GM12878 (cell line): ENCODE data around the gene TGFB3. TPM values are rescaled to one million over a fixed set of nuclear protein-coding genes. Genes with fewer than 3 reads are reported as not detected.
A peak's percentile ranks its signal among the peaks of the same experiment; 100 is the strongest.

Experiments
- ATAC-seq: fragments of 200-7000 bp; cut with Tn5 transposase; 3 replicates; pipeline ENCODE4 v1.9.1; 2020; ENCODE audit warnings: mild to moderate bottlenecking, moderate library complexity
- BruUV-seq: library from RNA; stranded (reverse); fragments of 400-500 nt; replicated peaks from 2 replicates; lab custom pipeline; 2021; lab: Mats Ljungman, UMichigan
- CTCF ChIA-PET: fragments of 300-600 bp; sonication (Branson Sonifier 250); formaldehyde crosslinking; extraction: SDS; loops from one replicate; lab custom pipeline; 2021; ENCODE audit warnings: inconsistent platforms; lab: Yijun Ruan, JAX
- POLR2A ChIA-PET: fragments of 350-600 bp; formaldehyde crosslinking; extraction: SDS; loops from one replicate; lab custom pipeline; 2021; ENCODE audit warnings: inconsistent platforms; lab: Charles Lee
- RAD21 ChIA-PET: fragments of 300-600 bp; sonication (Branson Sonifier 250); formaldehyde crosslinking; loops from one replicate; lab custom pipeline; 2023; ENCODE audit warnings: antibody characterized with exemption; ENCODE audit not compliant: unreplicated experiment; lab: Charles Lee
- SMC1A ChIA-PET: fragments of 300-600 bp; sonication (Branson Sonifier 250); formaldehyde crosslinking; loops from one replicate; lab custom pipeline; 2023; ENCODE audit not compliant: unreplicated experiment, uncharacterized antibody; lab: Charles Lee
- DNase-seq: peaks from one replicate; pipeline ENCODE4 v3.0.0-alpha.2; 2011; ENCODE audit warnings: low read depth, low spot score
- FAIRE-seq: peaks from 3 replicates; lab custom pipeline; 2011; peaks lifted over from hg19 to GRCh38; lab: Jason Lieb, UNC
- H2AFZ ChIP-seq: 2 replicates; pipeline ENCODE4 v1.6.0; 2011; ENCODE audit warnings: low read depth, low read length, control low read depth; ENCODE audit not compliant: control insufficient read depth
- H3K27ac ChIP-seq: 2 replicates; pipeline ENCODE4 v1.5.1; 2011; ENCODE audit warnings: control low read depth; ENCODE audit not compliant: control insufficient read depth, insufficient read depth
- H3K27me3 ChIP-seq, 2 experiments: replicated peaks in 1 of 2; 2 replicates each; pipeline versions ENCODE4 v1.6.0 to v1.6.1; 2011; ENCODE audit warnings: low read length in 1 of 2; ENCODE audit not compliant: control insufficient read depth in 2 of 2, insufficient read depth in 2 of 2
- H3K36me3 ChIP-seq, 2 experiments: 2 replicates each; pipeline ENCODE4 v1.5.1; 2011; ENCODE audit warnings: low read length in 1 of 2; ENCODE audit not compliant: control insufficient read depth in 2 of 2, insufficient read depth in 2 of 2
- H3K4me1 ChIP-seq: 2 replicates; pipeline ENCODE4 v1.6.1; 2011; ENCODE audit warnings: mild to moderate bottlenecking, low read length, moderate library complexity, mixed read lengths; ENCODE audit not compliant: control insufficient read depth, insufficient read depth
- H3K4me2 ChIP-seq: 2 replicates; pipeline ENCODE4 v1.6.0; 2011; ENCODE audit warnings: control low read depth; ENCODE audit not compliant: control insufficient read depth, insufficient read depth
- H3K4me3 ChIP-seq: fragments of 200-600 bp; sonication (generic); 2 replicates; pipeline ENCODE4 v1.5.1; 2016
- H3K79me2 ChIP-seq: 2 replicates; pipeline ENCODE4 v1.6.0; 2011; ENCODE audit warnings: low read length; ENCODE audit not compliant: control insufficient read depth, insufficient read depth
- H3K9ac ChIP-seq: 2 replicates; pipeline ENCODE4 v1.8.0; 2011; ENCODE audit warnings: low read length, control low read depth, mixed read lengths; ENCODE audit not compliant: control insufficient read depth, insufficient read depth
- H3K9me3 ChIP-seq: replicated peaks from 3 replicates; pipeline ENCODE4 v1.5.1; 2011; ENCODE audit warnings: mild to moderate bottlenecking, low read length; ENCODE audit not compliant: control insufficient read depth, insufficient read depth
- H4K20me1 ChIP-seq: 2 replicates; pipeline ENCODE4 v1.6.0; 2011; ENCODE audit not compliant: control insufficient read depth, insufficient read depth
- ASH2L ChIP-seq: fragments of 300-600, 200-600 bp; sonication (generic); IDR thresholded peaks from 2 replicates; pipeline ENCODE4 v1.6.1; 2017; ENCODE audit warnings: low read depth, mild to moderate bottlenecking, borderline replicate concordance
- GATAD2B ChIP-seq: fragments of 450-650 bp; conservative IDR thresholded peaks from 2 replicates; pipeline ENCODE4 v1.6.1; 2017; ENCODE audit warnings: low read depth, mild to moderate bottlenecking, moderate library complexity
- KAT2A ChIP-seq: conservative IDR thresholded peaks from 2 replicates; pipeline ENCODE4 v1.6.1; 2011; ENCODE audit warnings: low read depth, low read length; ENCODE audit not compliant: control insufficient read depth
- KDM1A ChIP-seq: fragments of 200-600 bp; sonication (generic); IDR thresholded peaks from 2 replicates; pipeline ENCODE4 v1.6.1; 2016; ENCODE audit warnings: borderline replicate concordance
- LARP7 ChIP-seq: fragments of 450-650 bp; IDR thresholded peaks from 2 replicates; pipeline ENCODE4 v1.6.1; 2017; ENCODE audit warnings: mild to moderate bottlenecking
- MYB ChIP-seq: fragments of 150-350 bp; IDR thresholded peaks from 2 replicates; pipeline ENCODE4 v1.6.1; 2014; ENCODE audit warnings: mild to moderate bottlenecking, low read depth, low read length, borderline replicate concordance
- PAX8 ChIP-seq: fragments of 450-650 bp; IDR thresholded peaks from 2 replicates; pipeline ENCODE4 v1.6.1; 2017; ENCODE audit warnings: mild to moderate bottlenecking, moderate library complexity
- POLR2AphosphoS2 ChIP-seq: IDR thresholded peaks from 2 replicates; pipeline ENCODE4 v1.6.1; 2011; ENCODE audit warnings: low read depth, mild to moderate bottlenecking, low read length, improper control_type of control experiment, moderate library complexity
- SUZ12 ChIP-seq: fragments of 200-600 bp; sonication (generic); IDR thresholded peaks from one replicate; pipeline ENCODE4 v1.6.1; 2018; ENCODE audit warnings: antibody characterized with exemption, mild to moderate bottlenecking; ENCODE audit not compliant: unreplicated experiment
- TARDBP ChIP-seq: IDR thresholded peaks from 2 replicates; pipeline ENCODE4 v1.6.1; 2016; ENCODE audit warnings: borderline replicate concordance
- USF1 ChIP-seq: IDR thresholded peaks from 2 replicates; pipeline ENCODE4 v1.6.1; 2011; ENCODE audit warnings: borderline replicate concordance, low read depth, mild to moderate bottlenecking, moderate library complexity, mixed read lengths, low read length; ENCODE audit not compliant: insufficient read depth; ENCODE audit errors: extremely low read length
- ZNF274 ChIP-seq: IDR thresholded peaks from one replicate; pipeline ENCODE4 v1.8.0; 2011; ENCODE audit not compliant: insufficient read length, insufficient read depth
- WGBS: methylation state at CpG from one replicate; pipeline ENCODE4 v1.1.6; 2016; ENCODE audit warnings: low lambda C conversion rate; ENCODE audit not compliant: insufficient replicate concordance, insufficient coverage; ENCODE audit errors: missing lambda C conversion rate; 5-methylcytosine and 5-hydroxymethylcytosine counted together
- in situ Hi-C: fragments of 300-500 bp; cut with MboI; formaldehyde crosslinking; loops from 9 replicates; pipeline ENCODE4 v1.14.3; 2018; ENCODE audit warnings: mixed read lengths
- intact Hi-C: fragments of 100-400 bp; cut with micrococcal nuclease; formaldehyde crosslinking; loops from one replicate; pipeline ENCODE4 v1.14.2; 2022; ENCODE audit not compliant: unreplicated experiment
- polyA plus RNA-seq, 11 experiments: library from polyadenylated mRNA; depleted of rRNA in 4 of 11; unstranded in 6 of 11; stranded (reverse) in 5 of 11; fragments of >200 nt; fragmentation: Nextera tagmentation in 4 of 11; fragmentation: Illumina TruSeq in 1 of 11; extraction: Ambion mirVana in 4 of 11; extraction: Trizol in 1 of 11; gene quantifications; 1 replicate in 1 of 11; 2 replicates in 10 of 11; pipeline versions ENCODE4 v1.2.1 to v1.2.3, GENCODE V29; 2011 to 2016; ENCODE audit warnings: inconsistent platforms in 2 of 11, missing spikeins in 2 of 11, low read depth in 1 of 11
- total RNA-seq, 4 experiments: library from RNA; depleted of rRNA in 3 of 4; stranded (reverse); fragments of >200 nt in 3 of 4; fragmentation: Illumina TruSeq in 1 of 4; extraction: Trizol in 1 of 4; gene quantifications; 2 replicates each; pipeline versions ENCODE4 v1.2.1 to v1.2.3, GENCODE V29; 2013 to 2021
- TF ChIP-seq, protein P1 (sequence below): fragments of 450-650 bp; IDR thresholded peaks from 2 replicates; pipeline ENCODE4 v1.6.1; 2016; ENCODE audit warnings: mild to moderate bottlenecking, moderate library complexity, borderline replicate concordance
- TF ChIP-seq, protein P2 (sequence below): fragments of 450-650 bp; IDR thresholded peaks from 2 replicates; pipeline ENCODE4 v1.6.1; 2017; ENCODE audit warnings: borderline replicate concordance

TGFB3 gene
- total and polyA plus RNA-seq, 10 of the 15 experiments (the other 5 are each of a cell fraction or from before 2014, with no cell fraction given): 0.27 to 2.6 (median 0.82) TPM

- Histone ChIP-seq H3K79me2 (no peaks in the 10 kb centered on the region), H3K36me3 (no peaks in the 10 kb centered on the region), H3K4me1 (peaks cover 22% of the 10 kb centered on the region)
- BruUV-seq: no TSS peak
- RAD21 ChIA-PET: interaction anchor here (0.7 to 11.1 kb wide), 5 partner anchors 72 to 531 kb away, joined by 3 to 179 read pairs (median 3); no protein-coding TSS in a partner anchor
- SMC1A ChIA-PET: interaction anchor here (0.8 to 13.7 kb wide), 6 partner anchors 9 to 268 kb away, joined by 3 to 190 read pairs (median 4); no protein-coding TSS in a partner anchor
- in situ Hi-C loops: no loop called here
- no peak for ATAC-seq
- 23% methylated on average over 10 of the region's 10 CpGs for WGBS
- intact Hi-C loops: loop anchor here (10.0 kb wide), 1 partner anchor 803 kb away; the partner anchor contains the start of gene TMED10
- DNase-seq: no peak
- POLR2A ChIA-PET: interaction anchor here (1.4 kb wide), 1 partner anchor 72 kb away, joined by 5 read pairs; no protein-coding TSS in a partner anchor
- TF ChIP-seq USF1 (no peak), KAT2A (no peak), LARP7 (no peak), ASH2L (no peak), GATAD2B (no peak), TARDBP (no peak), MYB (no peak), PAX8 (no peak), SUZ12 (no peak), POLR2AphosphoS2 (no peak), ZNF274 (no peak), KDM1A (no peak)
- TF ChIP-seq, protein P1, sequence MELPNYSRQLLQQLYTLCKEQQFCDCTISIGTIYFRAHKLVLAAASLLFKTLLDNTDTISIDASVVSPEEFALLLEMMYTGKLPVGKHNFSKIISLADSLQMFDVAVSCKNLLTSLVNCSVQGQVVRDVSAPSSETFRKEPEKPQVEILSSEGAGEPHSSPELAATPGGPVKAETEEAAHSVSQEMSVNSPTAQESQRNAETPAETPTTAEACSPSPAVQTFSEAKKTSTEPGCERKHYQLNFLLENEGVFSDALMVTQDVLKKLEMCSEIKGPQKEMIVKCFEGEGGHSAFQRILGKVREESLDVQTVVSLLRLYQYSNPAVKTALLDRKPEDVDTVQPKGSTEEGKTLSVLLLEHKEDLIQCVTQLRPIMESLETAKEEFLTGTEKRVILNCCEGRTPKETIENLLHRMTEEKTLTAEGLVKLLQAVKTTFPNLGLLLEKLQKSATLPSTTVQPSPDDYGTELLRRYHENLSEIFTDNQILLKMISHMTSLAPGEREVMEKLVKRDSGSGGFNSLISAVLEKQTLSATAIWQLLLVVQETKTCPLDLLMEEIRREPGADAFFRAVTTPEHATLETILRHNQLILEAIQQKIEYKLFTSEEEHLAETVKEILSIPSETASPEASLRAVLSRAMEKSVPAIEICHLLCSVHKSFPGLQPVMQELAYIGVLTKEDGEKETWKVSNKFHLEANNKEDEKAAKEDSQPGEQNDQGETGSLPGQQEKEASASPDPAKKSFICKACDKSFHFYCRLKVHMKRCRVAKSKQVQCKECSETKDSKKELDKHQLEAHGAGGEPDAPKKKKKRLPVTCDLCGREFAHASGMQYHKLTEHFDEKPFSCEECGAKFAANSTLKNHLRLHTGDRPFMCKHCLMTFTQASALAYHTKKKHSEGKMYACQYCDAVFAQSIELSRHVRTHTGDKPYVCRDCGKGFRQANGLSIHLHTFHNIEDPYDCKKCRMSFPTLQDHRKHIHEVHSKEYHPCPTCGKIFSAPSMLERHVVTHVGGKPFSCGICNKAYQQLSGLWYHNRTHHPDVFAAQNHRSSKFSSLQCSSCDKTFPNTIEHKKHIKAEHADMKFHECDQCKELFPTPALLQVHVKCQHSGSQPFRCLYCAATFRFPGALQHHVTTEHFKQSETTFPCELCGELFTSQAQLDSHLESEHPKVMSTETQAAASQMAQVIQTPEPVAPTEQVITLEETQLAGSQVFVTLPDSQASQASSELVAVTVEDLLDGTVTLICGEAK: no peak
- TF ChIP-seq, protein P2, sequence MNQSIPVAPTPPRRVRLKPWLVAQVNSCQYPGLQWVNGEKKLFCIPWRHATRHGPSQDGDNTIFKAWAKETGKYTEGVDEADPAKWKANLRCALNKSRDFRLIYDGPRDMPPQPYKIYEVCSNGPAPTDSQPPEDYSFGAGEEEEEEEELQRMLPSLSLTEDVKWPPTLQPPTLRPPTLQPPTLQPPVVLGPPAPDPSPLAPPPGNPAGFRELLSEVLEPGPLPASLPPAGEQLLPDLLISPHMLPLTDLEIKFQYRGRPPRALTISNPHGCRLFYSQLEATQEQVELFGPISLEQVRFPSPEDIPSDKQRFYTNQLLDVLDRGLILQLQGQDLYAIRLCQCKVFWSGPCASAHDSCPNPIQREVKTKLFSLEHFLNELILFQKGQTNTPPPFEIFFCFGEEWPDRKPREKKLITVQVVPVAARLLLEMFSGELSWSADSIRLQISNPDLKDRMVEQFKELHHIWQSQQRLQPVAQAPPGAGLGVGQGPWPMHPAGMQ: no peak
- TF ChIP-seq, all 136 proteins: peak for 0
- Histone ChIP-seq H3K4me3 (no peak overlapping the region), H3K4me2 (peak overlapping the region; percentile 65), H2AFZ (no peak overlapping the region), H3K9me3 (no peaks in the 10 kb centered on the region), H3K27me3 (no peaks in the 10 kb centered on the region), H4K20me1 (no peaks in the 10 kb centered on the region), H3K27ac (no peak overlapping the region), H3K9ac (no peak overlapping the region)
- CTCF ChIA-PET: interaction anchor here (0.9 to 15.4 kb wide), 9 partner anchors 7 to 298 kb away, joined by 3 to 390 read pairs (median 10); no protein-coding TSS in a partner anchor
- FAIRE-seq: no peak
Observed at GRCh38 chr14:75978249-75978731, 3.5 kb downstream of the TGFB3 start.
